ENCODE results near the gene CUL3. TPM values are rescaled to one million over a fixed set of nuclear protein-coding genes. Genes with fewer than 3 reads are reported as not detected.

The CUL3 gene
- polyA plus RNA-seq (2012; ENCODE audit: insufficient read length, low read depth): 32.1 TPM

- TF ChIP-seq TAF1 (IDR thresholded peaks at IDR 0.05; ENCODE audit: borderline replicate concordance, insufficient read depth, low read length) (peak; percentile 72; the same call in 1 of the 2 replicates), REST (IDR thresholded peaks at IDR 0.05; ENCODE audit: insufficient read depth in 1 of 2, low read depth in 2 of 2, low read length in 2 of 2) (0 out of 4 replicates have a peak, but pooled peaks of 1 of the 2 experiments have one; percentile 14), SIN3A (IDR thresholded peaks at IDR 0.05; ENCODE audit: borderline replicate concordance, insufficient read depth, low read length) (no peak), FOXP2 (optimal IDR thresholded peaks at IDR 0.05; ENCODE audit: borderline replicate concordance, extremely low read depth, extremely low read length, insufficient read depth) (peak; percentile 64), POLR2AphosphoS5 (IDR thresholded peaks at IDR 0.05; ENCODE audit: low read depth, low read length) (peak; percentile 51)
Measured at GRCh38 chr2:224585211-224586088, at the start of gene CUL3. TSS of gene CUL3 (minus strand) at chr2:224585363. CDS start at chr2:224585009, 354 bp downstream.

- TF ChIP-seq REST (IDR thresholded peaks at IDR 0.05; ENCODE audit: insufficient read depth in 1 of 2, low read depth in 2 of 2, low read length in 2 of 2) (no peak), FOXP2 (optimal IDR thresholded peaks at IDR 0.05; ENCODE audit: borderline replicate concordance, extremely low read depth, extremely low read length, insufficient read depth) (no peak), POLR2AphosphoS5 (IDR thresholded peaks at IDR 0.05; ENCODE audit: low read depth, low read length) (no peak), SIN3A (IDR thresholded peaks at IDR 0.05; ENCODE audit: borderline replicate concordance, insufficient read depth, low read length) (no peak), TAF1 (IDR thresholded peaks at IDR 0.05; ENCODE audit: borderline replicate concordance, insufficient read depth, low read length) (no peak)
Measured at GRCh38 chr2:224630659-224631550, 45.7 kb upstream of the CUL3 start.

GRCh38 chr2:224628416-224628815, 43.3 kb upstream of the CUL3 start:
- no peak for TF ChIP-seq POLR2AphosphoS5 (IDR thresholded peaks at IDR 0.05; ENCODE audit: low read depth, low read length)
- TF ChIP-seq REST (IDR thresholded peaks at IDR 0.05; ENCODE audit: insufficient read depth in 1 of 2, low read depth in 2 of 2, low read length in 2 of 2): no peak
- TF ChIP-seq SIN3A (IDR thresholded peaks at IDR 0.05; ENCODE audit: borderline replicate concordance, insufficient read depth, low read length): no peak
- no peak for TF ChIP-seq FOXP2 (optimal IDR thresholded peaks at IDR 0.05; ENCODE audit: borderline replicate concordance, extremely low read depth, extremely low read length, insufficient read depth)

- TF ChIP-seq REST (IDR thresholded peaks at IDR 0.05; ENCODE audit: insufficient read depth in 1 of 2, low read depth in 2 of 2, low read length in 2 of 2): no peak
- TF ChIP-seq SIN3A (IDR thresholded peaks at IDR 0.05; ENCODE audit: borderline replicate concordance, insufficient read depth, low read length): no peak
- TF ChIP-seq TAF1 (IDR thresholded peaks at IDR 0.05; ENCODE audit: borderline replicate concordance, insufficient read depth, low read length): no peak
- TF ChIP-seq POLR2AphosphoS5 (IDR thresholded peaks at IDR 0.05; ENCODE audit: low read depth, low read length): no peak
- TF ChIP-seq FOXP2 (optimal IDR thresholded peaks at IDR 0.05; ENCODE audit: borderline replicate concordance, extremely low read depth, extremely low read length, insufficient read depth): no peak
Measured at GRCh38 chr2:224626735-224627134, 41.6 kb upstream of the CUL3 start.
